Fibroblast of lung (primary cell): ENCODE measurements around the gene LYPD6B. TPM values are rescaled to one million over a fixed set of nuclear protein-coding genes. Genes with fewer than 3 reads are reported as not detected.

Experiments
- DNase-seq, 2 donors: peaks; one replicate each; pipeline versions ENCODE4 v3.0.0 to v3.0.0-alpha.2; 2010; ENCODE audit warnings: low read depth in 2 of 2
- H2AFZ ChIP-seq: 2 replicates; pipeline ENCODE4 v1.5.1; 2012; ENCODE audit warnings: low read length, control low read depth, inconsistent platforms
- H3K27ac ChIP-seq: 2 replicates; pipeline ENCODE4 v1.5.1; 2011; ENCODE audit warnings: low read length, control low read depth; ENCODE audit not compliant: insufficient read depth
- H3K27me3 ChIP-seq: 2 replicates; pipeline ENCODE4 v1.5.1; 2011; ENCODE audit warnings: mild to moderate bottlenecking, low read length; ENCODE audit not compliant: control insufficient read depth, insufficient read depth
- H3K36me3 ChIP-seq: 2 replicates; pipeline ENCODE4 v1.5.1; 2011; ENCODE audit warnings: low read length; ENCODE audit not compliant: control insufficient read depth, insufficient read depth
- H3K4me1 ChIP-seq: 2 replicates; pipeline ENCODE4 v1.5.1; 2011; ENCODE audit warnings: low read length; ENCODE audit not compliant: control insufficient read depth, insufficient read depth; ENCODE audit errors: extremely low read depth
- H3K4me2 ChIP-seq: 2 replicates; pipeline ENCODE4 v1.5.1; 2011; ENCODE audit warnings: low read length, control low read depth; ENCODE audit not compliant: insufficient read depth; ENCODE audit errors: extremely low read depth
- H3K4me3 ChIP-seq, 4 experiments: fragments of 200-600 bp in 1 of 4; sonication (generic) in 1 of 4; replicated peaks in 1 of 4; 2 replicates each; pipeline ENCODE4 v1.5.1; 2011 to 2016; ENCODE audit warnings: low read length in 4 of 4, low read depth in 3 of 4, mild to moderate bottlenecking in 3 of 4, control low read depth in 2 of 4, inconsistent platforms in 1 of 4, mixed read lengths in 1 of 4; ENCODE audit not compliant: insufficient read depth in 1 of 4; ENCODE audit errors: control extremely low read depth in 1 of 4
- H3K79me2 ChIP-seq: 2 replicates; pipeline ENCODE4 v1.5.1; 2012; ENCODE audit warnings: mild to moderate bottlenecking, low read length, inconsistent platforms; ENCODE audit not compliant: control insufficient read depth, insufficient read depth
- H3K9ac ChIP-seq: 2 replicates; pipeline ENCODE4 v1.5.1; 2011; ENCODE audit warnings: mild to moderate bottlenecking, low read length, control low read depth; ENCODE audit not compliant: insufficient read depth
- H3K9me3 ChIP-seq: 2 replicates; pipeline ENCODE4 v1.5.1; 2012; ENCODE audit warnings: low read depth, low read length; ENCODE audit not compliant: control insufficient read depth, insufficient read depth
- H4K20me1 ChIP-seq: 2 replicates; pipeline ENCODE4 v1.5.1; 2011; ENCODE audit warnings: low read length; ENCODE audit not compliant: control insufficient read depth, insufficient read depth; ENCODE audit errors: extremely low read depth
- EZH2 ChIP-seq: IDR thresholded peaks from 2 replicates; pipeline ENCODE4 v1.5.1; 2012; ENCODE audit warnings: low read length, control low read depth, mild to moderate bottlenecking; ENCODE audit errors: missing control alignments
- polyA plus RNA-seq, 2 donors: library from polyadenylated mRNA; depleted of rRNA in 1 of 2; stranded (reverse) in 1 of 2; unstranded in 1 of 2; fragments of >200 nt; gene quantifications; 2 replicates each; pipeline ENCODE4 v1.2.1, GENCODE V29; 2011 to 2012; ENCODE audit warnings: missing spikeins in 1 of 2
- total RNA-seq: library from RNA; depleted of rRNA; stranded (reverse); fragments of >200 nt; gene quantifications from 2 replicates; pipeline ENCODE4 v1.2.1, GENCODE V29; 2014
- TF ChIP-seq, protein P1 (sequence below), 2 donors: IDR thresholded peaks in 1 of 2; conservative IDR thresholded peaks in 1 of 2; 1 replicate in 1 of 2; 2 replicates in 1 of 2; pipeline ENCODE4 v1.5.1; 2011 to 2012; ENCODE audit warnings: low read length in 2 of 2, control low read depth in 1 of 2, inconsistent platforms in 1 of 2, low read depth in 1 of 2, mild to moderate bottlenecking in 1 of 2

LYPD6B gene
- total and polyA plus RNA-seq, 2 donors (not counting 1 experiment from before 2014, with no cell fraction given), result 0.11 TPM; not detected in 1

- no peak overlapping the region for H3K4me3 ChIP-seq
- H3K27me3 ChIP-seq, result no peaks in the 10 kb centered on the region
- H2AFZ ChIP-seq, result no peak overlapping the region
- DNase-seq, result no peak
- TF ChIP-seq, protein P1, sequence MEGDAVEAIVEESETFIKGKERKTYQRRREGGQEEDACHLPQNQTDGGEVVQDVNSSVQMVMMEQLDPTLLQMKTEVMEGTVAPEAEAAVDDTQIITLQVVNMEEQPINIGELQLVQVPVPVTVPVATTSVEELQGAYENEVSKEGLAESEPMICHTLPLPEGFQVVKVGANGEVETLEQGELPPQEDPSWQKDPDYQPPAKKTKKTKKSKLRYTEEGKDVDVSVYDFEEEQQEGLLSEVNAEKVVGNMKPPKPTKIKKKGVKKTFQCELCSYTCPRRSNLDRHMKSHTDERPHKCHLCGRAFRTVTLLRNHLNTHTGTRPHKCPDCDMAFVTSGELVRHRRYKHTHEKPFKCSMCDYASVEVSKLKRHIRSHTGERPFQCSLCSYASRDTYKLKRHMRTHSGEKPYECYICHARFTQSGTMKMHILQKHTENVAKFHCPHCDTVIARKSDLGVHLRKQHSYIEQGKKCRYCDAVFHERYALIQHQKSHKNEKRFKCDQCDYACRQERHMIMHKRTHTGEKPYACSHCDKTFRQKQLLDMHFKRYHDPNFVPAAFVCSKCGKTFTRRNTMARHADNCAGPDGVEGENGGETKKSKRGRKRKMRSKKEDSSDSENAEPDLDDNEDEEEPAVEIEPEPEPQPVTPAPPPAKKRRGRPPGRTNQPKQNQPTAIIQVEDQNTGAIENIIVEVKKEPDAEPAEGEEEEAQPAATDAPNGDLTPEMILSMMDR (conservative IDR thresholded peaks at IDR 0.05 in 1 of 2, IDR thresholded peaks at IDR 0.05 in 1 of 2; ENCODE audit: low read depth in 1 of 2, low read length in 2 of 2), result no peak
- TF ChIP-seq EZH2, result no peak
- H3K36me3 ChIP-seq, result no peaks in the 10 kb centered on the region
- no peaks in the 10 kb centered on the region for H3K79me2 ChIP-seq
- H3K9ac ChIP-seq, result no peak overlapping the region
- H3K4me1 ChIP-seq, result no peaks in the 10 kb centered on the region
- H3K9me3 ChIP-seq, result no peaks in the 10 kb centered on the region
- no peak overlapping the region for H3K27ac ChIP-seq
- H4K20me1 ChIP-seq, result no peaks in the 10 kb centered on the region
- no peak overlapping the region for H3K4me2 ChIP-seq
Observed at GRCh38 chr2:149103081-149103620, 64.7 kb downstream of the LYPD6B start.

GRCh38 chr2:149104221-149104620, 65.7 kb downstream of the LYPD6B start:
- no peaks in the 10 kb centered on the region for H3K79me2 ChIP-seq
- no peak overlapping the region for H3K9ac ChIP-seq
- no peak overlapping the region for H3K27ac ChIP-seq
- H3K4me2 ChIP-seq, result no peak overlapping the region
- no peaks in the 10 kb centered on the region for H3K36me3 ChIP-seq
- H3K4me3 ChIP-seq, result no peak overlapping the region
- H3K9me3 ChIP-seq, result no peaks in the 10 kb centered on the region
- no peaks in the 10 kb centered on the region for H3K27me3 ChIP-seq
- TF ChIP-seq, protein P1 (conservative IDR thresholded peaks at IDR 0.05 in 1 of 2, IDR thresholded peaks at IDR 0.05 in 1 of 2; ENCODE audit: low read depth in 1 of 2, low read length in 2 of 2), result no peak
- no peak for TF ChIP-seq EZH2
- H2AFZ ChIP-seq, result no peak overlapping the region
- DNase-seq, result no peak
- no peaks in the 10 kb centered on the region for H3K4me1 ChIP-seq
- no peaks in the 10 kb centered on the region for H4K20me1 ChIP-seq

DNA sequence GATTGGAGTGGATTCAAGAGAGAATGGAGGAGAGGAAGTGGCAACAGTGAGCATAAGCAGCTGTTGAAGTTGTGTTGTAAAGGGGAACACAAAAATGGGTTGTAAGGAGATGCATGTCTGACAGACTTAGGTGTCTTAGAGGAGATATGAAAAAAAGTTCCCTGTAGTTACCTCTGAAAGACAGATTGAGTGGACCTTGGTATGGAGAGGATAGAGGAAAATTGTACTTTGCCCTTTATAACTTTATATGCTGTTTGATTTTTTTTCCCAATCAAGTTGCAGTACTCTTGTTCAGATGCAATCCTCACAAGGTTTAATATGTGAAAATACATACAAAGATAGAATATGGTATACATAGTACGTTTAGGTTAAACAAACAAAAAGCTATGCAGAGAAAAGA, 73.6 kb downstream of the LYPD6B start:
- Histone ChIP-seq H3K9me3 (no peaks in the 10 kb centered on the region), H3K27me3 (no peaks in the 10 kb centered on the region), H3K4me3 (no peak overlapping the region), H3K9ac (no peak overlapping the region), H3K4me1 (no peaks in the 10 kb centered on the region), H4K20me1 (no peaks in the 10 kb centered on the region), H3K79me2 (no peaks in the 10 kb centered on the region), H3K27ac (no peak overlapping the region), H3K4me2 (no peak overlapping the region), H3K36me3 (no peaks in the 10 kb centered on the region), H2AFZ (no peak overlapping the region)
- TF ChIP-seq, protein P1 (conservative IDR thresholded peaks at IDR 0.05 in 1 of 2, IDR thresholded peaks at IDR 0.05 in 1 of 2; ENCODE audit: low read depth in 1 of 2, low read length in 2 of 2), result no peak
- TF ChIP-seq EZH2, result no peak
- DNase-seq, result no peak
